GM18867 (cell line): Measurements from ENCODE around the gene ADGRG4.

ENCODE experiments used
- ATAC-seq: cut with Tn5 transposase; IDR thresholded peaks from one replicate; pipeline ENCODE4 v1.9.1; 2021; ENCODE audit warnings: mild to moderate bottlenecking, moderate library complexity; ENCODE audit not compliant: unreplicated experiment

The ADGRG4 gene

GRCh38 chrX:136453114-136453513 is 152.4 kb downstream of the ADGRG4 start:
- no peak for ATAC-seq

- ATAC-seq = no peak
Measured at GRCh38 chrX:136453771-136454170, 153.0 kb downstream of the ADGRG4 start.

- ATAC-seq = no peak
Measured at GRCh38 chrX:136456133-136456532, 155.4 kb downstream of the ADGRG4 start.

- ATAC-seq = no peak
Measured at GRCh38 chrX:136457303-136457917, 156.6 kb downstream of the ADGRG4 start.

GRCh38 chrX:136464589-136464988 is 163.8 kb downstream of the ADGRG4 start:
- ATAC-seq = no peak
